Esophagus mucosa (tissue), 1 donor: ENCODE measurements around the gene SUB1. TPM values are rescaled to one million over a fixed set of nuclear protein-coding genes. Genes with fewer than 3 reads are reported as not detected.

Source experiments
- ATAC-seq: fragments of 200-7000 bp; cut with Tn5 transposase; one replicate; pipeline ENCODE4 v1.9.1; 2020
- total RNA-seq: library from RNA; stranded (reverse); gene quantifications from one replicate; pipeline ENCODE4 v1.2.4, GENCODE V29; 2023
- donor health status: DM: yes; HTN: yes; CAD: no.

Gene SUB1
- total RNA-seq, 1 donor from 2014 or later = 188 TPM

- no peak for ATAC-seq
Measured at GRCh38 chr5:32646061-32646969, 61.0 kb downstream of the SUB1 start.

- ATAC-seq = no peak
Measured at GRCh38 chr5:32651088-32651487, 65.7 kb downstream of the SUB1 start.

- ATAC-seq = no peak
Measured at GRCh38 chr5:32651638-32652037, 66.3 kb downstream of the SUB1 start.

Other genes starting within 250 kb of the SUB1 start
- gene ZFR, start 140.8 kb upstream of the SUB1 start, total RNA-seq = 32.9 TPM
- 12.6 TPM for gene NPR3, start 125.8 kb downstream of the SUB1 start, total RNA-seq